NCI-H1694 (cell line): ENCODE measurements around the gene ZSCAN22.
"Not testable (repeated sequence)": the region's sequence is repeated elsewhere in the genome, so short reads cannot be mapped to it uniquely, and the experiment has no call there.

Source experiments
- DNase-seq: peaks from one replicate; lab custom pipeline; 2025; lab: John Stamatoyannopoulos, UW

The ZSCAN22 gene

DNA sequence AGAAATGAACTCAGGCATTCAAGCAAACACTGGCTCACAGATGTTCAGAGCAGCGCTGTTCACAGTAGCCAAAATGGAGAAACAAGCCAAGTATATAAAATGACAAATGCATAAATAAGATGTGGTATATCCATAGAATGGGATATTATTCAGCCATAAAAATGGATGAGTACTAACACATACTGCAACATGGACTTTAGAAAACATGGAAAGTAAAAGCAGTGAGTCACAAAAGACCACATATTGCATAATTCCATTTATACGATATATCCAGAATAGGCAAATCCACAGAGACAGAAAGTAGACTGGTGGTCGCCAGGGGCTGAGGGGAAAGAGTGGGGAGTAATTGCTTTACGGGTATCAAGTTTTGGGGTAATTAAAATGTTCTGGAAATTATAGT is 47.4 kb downstream of the ZSCAN22 start:
- no peak for DNase-seq

DNA sequence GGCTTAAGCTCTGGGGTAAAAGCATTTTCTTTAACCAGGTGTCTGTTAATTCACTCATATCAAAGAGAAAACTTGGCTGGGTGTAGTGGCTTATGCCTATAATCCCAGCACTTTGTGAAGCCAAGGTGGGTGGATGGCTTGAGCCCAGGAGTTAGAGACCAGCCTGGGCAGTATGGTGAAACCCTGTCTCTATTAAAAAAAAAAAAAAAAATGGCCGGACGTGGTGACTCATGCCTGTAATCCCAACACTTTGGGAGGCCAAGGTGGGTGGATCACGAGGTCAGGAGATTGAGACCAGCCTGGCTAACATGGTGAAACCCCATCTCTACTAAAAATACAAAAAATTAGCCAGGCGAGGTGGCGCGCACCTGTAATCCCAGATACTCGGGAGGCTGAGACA is 49.9 kb downstream of the ZSCAN22 start:
- not testable (repeated sequence) for DNase-seq

DNA sequence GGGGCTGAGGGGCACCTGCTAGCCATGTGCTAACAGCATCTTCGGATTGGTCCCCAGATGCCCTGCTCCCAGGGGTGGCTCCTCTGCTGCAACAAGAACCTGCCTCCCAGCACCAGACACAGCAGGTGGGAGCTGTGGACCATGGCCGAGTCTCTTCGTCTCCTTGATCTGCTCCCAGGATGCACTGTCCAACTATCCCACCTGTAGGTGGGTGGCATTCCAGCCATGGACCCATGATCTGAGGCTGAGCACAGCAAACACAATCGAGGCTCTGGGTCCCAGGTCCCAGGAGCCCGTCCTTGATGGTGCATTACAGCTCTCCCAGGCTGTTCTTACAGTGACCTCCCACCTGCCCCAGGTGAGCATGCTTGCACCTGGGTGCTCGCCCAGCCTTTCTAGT is 52.5 kb downstream of the ZSCAN22 start:
- DNase-seq = no peak

DNA sequence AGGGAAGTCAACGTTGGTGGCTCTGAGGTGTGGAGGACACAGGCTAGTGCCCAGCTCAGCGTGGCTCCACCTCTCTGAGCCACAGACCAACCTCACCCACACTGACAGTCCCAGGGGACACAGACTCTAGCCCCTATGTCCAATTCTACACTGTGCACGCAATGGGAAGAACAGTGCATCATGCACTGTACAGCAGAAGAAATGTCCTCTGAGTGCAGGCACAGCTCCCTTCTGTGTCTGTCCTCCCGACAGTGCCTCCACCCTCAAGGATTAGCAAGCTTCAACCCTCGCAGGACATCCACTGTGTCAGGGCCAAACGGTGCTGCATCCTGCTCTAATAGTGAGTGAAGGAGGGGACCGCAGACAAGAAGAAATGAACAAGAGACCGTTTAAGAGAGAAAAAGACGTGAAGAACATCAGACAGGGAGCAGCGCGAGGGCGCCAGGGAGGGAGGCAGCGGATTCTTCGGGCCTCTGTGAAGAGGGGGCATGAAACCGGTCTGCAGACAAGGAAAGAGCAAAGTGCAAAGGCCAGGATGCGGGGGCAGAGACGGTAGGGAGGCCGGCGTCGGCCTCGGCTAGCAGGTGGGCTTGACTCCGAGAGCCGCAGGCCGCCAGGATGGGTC is 53.4 kb downstream of the ZSCAN22 start:
- DNase-seq = no peak

DNA sequence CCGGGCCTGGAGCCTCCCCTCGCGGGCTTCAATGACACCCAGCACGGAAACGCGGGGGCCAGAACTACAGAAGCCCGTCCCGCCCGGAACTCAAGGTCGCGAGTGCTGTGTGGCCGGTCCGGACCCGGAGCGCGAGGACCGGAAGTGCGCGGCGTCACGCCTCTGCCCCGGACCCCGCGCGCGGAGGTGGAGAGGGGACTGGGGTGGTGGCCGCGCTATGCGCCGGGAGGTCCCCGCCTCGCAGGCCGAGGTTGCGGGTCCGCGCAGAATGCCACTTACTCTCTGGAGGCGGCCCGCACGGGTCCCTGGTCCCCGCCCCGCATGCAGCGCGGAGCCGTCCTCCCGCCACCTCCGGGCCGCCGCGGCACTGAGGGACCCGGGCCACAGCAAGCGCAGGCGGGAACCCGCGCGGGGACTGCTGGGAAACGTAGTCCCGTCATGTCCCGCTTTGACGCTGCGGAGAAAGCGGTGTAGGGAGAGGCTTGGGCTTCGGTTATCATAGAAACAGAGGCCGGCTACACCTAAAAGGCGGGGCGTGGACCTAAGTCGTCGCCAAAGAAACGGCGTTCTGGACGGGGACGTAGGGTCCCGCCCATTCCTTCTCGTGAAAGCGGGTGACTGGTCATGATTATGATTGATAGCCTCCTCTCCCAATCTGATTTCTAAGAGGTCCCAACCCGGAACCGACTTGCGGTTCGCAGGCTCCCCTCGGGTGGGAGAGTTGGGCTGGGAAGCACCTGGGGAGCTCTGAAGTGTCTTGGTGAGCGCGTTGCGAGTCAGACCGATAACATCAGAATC is 54.1 kb downstream of the ZSCAN22 start, which contains the start of gene ZNF837:
ZNF837 (minus strand) TSS at position 369 of the 798 bp plus-strand sequence. CDS start 11,698 bp downstream, outside the sequence.
- peak; percentile 100 for DNase-seq

DNA sequence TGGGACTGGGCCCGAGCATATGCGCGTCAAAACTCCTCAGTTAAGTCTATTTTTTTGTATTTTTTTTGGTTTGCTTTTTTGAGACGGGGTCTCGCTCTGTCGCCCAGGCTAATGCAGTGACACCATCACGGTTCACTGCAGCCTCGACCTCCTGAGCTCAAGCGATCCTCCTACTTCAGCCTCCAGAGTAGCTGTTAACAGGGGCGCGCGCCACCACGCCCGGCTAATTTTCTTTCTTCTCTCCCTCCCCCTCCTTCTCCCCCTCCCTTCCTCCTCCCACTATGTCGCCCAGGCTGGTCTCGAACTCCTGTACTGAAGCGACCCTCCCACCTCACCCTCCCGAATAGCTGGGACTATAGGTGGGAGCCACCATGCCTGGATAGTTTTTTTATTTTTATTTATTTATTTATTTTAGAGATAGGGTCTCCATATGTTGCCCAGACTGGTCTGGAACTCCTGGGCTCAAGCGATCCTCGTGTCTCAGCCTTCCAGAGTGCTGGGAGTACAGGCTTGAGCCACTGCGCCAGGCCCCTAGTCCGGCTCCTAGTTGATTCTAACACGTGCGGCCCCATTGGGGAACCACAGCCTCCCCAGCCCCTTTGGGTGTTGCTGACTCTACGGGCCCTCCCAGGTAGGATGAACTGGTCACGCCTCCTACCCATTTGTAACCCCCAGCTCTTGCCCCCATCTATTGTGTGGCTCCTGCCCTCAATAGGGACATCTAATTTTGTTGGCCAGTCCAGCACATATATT is 54.8 kb downstream of the ZSCAN22 start:
- DNase-seq = no peak

DNA sequence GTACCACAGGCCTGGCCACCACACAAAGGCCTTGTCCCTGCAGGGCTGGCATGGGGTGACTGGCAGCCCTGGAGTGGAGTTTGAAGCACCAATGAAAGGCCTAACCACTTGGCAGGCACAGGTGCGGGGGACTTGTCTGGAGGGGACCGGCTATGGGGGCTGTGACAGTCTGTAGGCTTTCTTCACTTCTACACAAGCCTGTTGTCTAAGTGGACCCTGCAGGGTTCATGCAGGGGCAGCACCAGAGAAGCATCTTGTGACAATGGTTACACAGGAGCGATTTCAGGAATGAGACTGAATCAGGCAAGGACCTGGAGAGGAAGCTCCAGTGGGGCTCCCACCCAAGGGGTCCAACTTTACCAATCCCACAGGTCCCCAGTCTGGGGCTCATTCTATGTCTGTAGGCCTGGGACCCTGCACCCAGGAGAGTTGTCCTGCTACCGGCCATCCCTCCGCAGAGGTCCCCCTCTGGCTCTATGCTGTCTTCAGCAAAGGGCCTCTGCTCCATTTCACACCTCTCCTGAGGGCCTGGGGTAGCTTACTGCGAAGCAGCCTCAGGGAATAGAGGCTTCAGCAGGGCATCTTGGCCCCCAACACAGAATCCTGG is 56.3 kb downstream of the ZSCAN22 start:
- no peak for DNase-seq

DNA sequence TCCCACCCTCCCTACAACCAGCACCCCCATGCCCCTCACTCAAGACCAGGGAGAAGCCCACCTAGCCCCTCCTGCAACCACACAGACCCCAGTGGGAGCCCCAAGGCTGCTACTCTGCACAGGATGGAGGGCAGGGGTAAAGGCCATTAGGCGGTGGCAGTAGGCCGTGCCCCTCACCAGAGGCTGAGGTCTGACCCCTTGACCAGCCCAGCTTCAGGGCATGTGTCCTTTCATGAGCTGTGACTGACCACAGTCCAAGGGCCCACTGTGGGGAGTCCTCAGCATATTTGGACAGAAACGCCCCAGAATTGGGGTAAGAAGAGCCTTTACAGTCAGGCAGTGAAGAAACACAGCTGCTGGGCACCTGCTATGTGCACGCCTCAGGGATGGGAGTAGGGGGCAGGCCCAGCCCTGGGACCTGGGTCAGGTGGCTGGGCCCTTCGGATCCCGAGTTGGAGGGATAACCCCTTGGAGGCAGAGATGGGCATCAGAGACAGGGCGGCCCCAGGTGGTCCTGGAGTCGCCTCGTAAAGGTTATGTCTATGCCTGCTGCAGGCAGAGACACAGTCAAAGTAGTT is 58.6 kb downstream of the ZSCAN22 start:
- DNase-seq = no peak

DNA sequence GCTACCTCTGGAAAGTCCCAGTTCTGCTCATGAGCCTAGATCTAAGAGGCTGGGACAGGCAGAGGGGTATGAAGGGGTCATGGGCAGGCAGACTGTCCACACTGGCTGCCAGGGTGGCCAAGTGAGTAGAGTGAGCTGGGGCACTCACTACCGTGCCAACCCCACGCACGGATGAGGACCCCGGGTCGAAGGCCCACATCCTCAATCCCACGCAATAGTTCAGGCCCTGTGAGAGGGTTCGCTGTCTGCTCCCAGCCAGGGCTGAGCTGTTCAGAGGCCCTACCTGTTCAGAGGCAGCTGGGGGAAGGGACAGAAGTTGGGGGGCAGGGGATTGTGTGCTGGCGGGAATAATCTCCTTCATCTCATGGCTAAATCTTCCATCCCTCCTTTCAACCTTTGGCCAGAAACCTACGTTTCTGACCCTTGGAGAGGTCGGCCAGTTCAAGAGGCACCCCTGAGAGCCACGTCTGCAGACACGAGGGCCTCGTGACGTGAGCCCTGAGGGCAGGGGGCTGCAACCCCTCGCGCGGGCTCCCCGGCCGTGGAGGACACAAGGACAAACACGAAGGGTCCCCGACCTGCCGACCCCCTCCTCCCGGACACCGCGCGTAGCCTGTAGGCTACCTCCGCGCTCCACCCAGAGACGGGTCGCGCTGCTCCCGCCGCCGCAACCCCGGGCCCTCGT is 59.2 kb downstream of the ZSCAN22 start:
- DNase-seq = no peak

DNA sequence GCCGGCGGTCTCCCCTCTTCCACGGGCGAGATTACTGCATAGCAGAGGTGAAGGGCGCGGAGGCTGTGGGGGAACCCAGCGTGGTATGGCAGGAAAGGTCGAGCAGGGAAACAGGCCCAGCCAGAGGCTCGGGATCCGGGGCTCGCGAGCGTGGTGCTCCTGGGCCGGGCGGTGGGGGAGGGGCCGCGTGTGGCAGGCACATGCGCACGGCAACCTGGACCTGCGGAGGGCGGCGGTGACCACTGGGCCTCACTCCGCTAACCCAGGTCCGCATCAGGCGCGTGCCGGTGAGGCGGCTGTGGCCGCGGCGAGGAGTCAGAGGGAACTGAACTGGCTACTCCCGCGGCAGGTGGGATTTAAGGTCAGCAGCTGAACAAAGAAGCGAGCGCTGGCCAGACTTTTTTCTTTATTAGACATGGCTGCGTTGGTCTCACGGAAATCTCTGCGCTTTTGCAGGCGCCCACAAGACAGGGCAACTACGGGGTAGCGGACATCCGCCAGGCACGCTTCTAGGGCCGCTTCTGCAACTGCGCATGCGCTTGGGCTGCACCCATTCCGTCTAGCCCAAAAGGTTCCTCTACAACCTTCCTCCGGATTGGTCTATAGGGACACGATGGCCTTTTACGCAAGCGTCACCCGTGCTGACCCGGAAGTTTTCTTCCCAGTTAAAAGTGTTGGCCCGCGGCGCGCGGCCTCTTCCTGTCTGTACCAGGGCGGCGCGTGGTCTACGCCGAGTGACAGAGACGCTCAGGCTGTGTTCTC is 60.0 kb downstream of the ZSCAN22 start, which contains the start of gene RPS5:
RPS5 (plus strand) TSS at position 694 of the 762 bp plus-strand sequence. CDS start 869 bp downstream, outside the sequence.
- peak; percentile 99 for DNase-seq

DNA sequence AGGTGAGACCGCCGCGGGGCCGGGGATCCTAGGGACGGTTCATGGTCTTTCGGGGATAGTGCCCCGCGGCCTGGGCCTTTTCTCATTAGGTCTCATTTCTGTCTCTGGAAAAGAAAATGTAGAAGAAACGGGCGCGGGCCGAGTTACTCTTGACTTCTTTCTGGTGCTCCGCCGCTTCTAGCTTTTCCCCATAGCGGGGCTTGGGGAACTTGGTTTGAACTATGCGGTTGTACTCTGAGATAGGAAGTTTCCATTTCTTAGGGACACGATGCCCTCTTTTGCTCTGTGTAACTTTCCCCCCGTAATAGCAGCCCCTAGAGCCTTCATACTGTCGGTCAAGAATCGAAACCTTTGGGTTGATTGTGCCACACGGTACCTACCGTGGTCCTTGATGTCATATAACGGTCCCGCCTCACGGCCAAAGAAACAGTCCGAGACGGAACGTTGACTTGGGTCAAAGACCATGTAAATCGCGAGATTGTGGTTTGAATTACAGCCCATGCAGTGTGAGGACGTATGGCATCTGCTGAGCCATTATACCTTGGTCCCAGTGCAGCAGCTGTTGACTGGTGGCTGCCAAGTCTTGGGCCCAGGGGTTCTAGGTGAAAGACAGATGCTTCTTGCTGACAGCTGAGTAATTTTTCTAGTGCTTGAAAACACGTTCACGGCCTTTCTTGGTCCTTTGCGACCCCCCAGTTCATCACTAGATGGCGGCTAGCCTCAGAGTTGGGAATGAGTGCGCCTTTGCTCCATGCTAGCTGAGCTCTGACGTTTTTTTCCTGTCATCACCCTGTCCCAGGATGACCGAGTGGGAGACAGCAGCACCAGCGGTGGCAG is 60.8 kb downstream of the ZSCAN22 start:
- DNase-seq = peak; percentile 40

DNA sequence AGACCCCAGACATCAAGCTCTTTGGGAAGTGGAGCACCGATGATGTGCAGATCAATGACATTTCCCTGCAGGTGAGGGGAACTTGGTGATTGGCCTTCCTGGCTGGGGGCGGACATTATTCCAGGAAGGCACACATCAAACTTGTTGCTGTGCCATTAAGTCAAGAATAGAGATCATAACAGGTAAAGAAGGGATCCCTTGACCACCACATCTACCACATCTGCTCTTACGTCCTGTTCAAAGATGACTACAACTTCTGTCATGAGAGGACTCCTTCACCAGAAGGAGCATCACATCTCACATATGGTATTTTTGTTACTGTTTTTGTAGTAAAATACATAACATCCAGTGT is 61.4 kb downstream of the ZSCAN22 start:
- DNase-seq = no peak
